ENCODE data around the gene UCK2. TPM values are rescaled to one million over a fixed set of nuclear protein-coding genes. Genes with fewer than 3 reads are reported as not detected.

UCK2 gene
- total RNA-seq, 4 donors from 2014 or later: 20.9 to 30.4 (median 29.2) TPM

DNA sequence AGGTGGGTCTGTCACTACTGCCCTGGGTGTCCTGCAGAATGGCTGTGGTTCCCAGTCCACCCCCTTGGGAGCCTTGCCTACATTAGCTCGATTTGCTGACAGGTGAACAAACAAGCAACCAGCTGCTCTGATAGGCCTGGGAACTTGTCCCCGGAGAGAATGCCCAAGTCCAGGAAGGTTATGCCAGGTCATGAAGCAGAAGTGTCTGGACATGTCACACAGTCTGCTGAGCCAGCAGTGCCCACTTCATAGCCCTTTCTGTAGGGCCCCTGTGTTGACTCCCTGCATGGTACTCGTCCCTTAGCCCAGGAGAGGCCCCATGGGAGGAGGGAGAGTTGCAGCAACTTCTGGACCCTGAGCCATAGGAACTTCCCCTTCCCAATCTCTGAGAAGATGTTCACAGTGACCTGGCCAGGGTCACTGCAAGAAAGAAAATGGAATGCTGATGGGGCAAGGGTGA is 31.0 kb downstream of the UCK2 start:
- Histone ChIP-seq H3K27ac (no peak overlapping the region), H3K9me3 (no peaks in the 10 kb centered on the region), H3K4me1 (peaks cover 0 to 11% (median 0%) of the 10 kb centered on the region in 3 donors), H3K4me3 (no peak overlapping the region), H3K27me3 (no peaks in the 10 kb centered on the region), H3K36me3 (no peaks in the 10 kb centered on the region)
- WGBS, 2 donors (ENCODE audit: low coverage in 1 of 2): no CpG with 5 or more reads among the region's 3 CpGs
- TF ChIP-seq POLR2A (IDR thresholded peaks at IDR 0.05) (no peak), EP300 (IDR thresholded peaks at IDR 0.05) (no peak), POLR2AphosphoS5 (IDR thresholded peaks at IDR 0.05) (no peak)
- TF ChIP-seq, protein P1, sequence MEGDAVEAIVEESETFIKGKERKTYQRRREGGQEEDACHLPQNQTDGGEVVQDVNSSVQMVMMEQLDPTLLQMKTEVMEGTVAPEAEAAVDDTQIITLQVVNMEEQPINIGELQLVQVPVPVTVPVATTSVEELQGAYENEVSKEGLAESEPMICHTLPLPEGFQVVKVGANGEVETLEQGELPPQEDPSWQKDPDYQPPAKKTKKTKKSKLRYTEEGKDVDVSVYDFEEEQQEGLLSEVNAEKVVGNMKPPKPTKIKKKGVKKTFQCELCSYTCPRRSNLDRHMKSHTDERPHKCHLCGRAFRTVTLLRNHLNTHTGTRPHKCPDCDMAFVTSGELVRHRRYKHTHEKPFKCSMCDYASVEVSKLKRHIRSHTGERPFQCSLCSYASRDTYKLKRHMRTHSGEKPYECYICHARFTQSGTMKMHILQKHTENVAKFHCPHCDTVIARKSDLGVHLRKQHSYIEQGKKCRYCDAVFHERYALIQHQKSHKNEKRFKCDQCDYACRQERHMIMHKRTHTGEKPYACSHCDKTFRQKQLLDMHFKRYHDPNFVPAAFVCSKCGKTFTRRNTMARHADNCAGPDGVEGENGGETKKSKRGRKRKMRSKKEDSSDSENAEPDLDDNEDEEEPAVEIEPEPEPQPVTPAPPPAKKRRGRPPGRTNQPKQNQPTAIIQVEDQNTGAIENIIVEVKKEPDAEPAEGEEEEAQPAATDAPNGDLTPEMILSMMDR (IDR thresholded peaks at IDR 0.05): no peak
- no peak for ATAC-seq

DNA sequence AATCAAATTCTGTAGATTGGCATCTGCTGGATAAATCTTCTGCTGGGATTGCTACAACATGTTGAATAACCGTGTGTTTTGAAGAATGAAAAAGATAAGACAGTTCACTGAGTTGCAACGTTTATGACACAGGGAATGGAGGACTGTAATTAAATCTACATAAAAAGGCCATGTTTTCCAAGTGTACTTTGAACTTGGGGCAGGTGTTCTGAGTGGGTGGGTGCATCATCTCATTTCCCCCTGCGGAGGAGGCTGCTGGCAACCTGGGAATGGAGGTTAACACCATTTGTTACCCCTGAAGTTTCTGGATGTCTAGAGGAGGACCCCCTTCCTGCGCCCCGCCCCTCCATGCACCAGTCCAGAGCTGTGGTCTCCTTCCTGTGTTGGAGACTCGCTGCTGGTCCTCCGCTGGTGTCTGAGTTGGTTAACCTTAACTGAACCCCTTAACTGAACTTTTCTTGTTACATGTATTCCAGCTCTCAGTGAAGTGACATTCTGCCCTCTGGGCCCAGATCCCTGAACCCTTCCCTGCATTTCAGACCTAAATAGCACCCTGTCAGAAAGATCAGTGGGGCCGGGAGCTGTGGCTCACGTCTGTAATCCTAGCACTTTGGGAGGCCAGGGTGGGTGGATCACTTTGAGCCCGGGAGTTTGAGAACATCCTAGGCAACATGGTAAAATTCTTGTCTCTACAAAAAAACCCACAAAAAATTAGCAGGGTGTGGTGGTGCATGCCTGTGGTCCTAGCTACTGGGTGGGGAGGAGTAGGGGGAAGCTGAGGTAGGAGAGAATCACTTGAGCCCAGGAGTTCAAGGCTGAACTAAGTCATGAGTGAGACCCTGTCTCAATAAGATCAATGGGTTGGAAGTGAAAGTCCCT is 31.8 kb downstream of the UCK2 start:
- Histone ChIP-seq H3K27ac (no peak overlapping the region), H3K4me1 (peaks cover 0 to 6% (median 0%) of the 10 kb centered on the region in 3 donors), H3K4me3 (no peak overlapping the region), H3K9me3 (no peaks in the 10 kb centered on the region), H3K36me3 (no peaks in the 10 kb centered on the region), H3K27me3 (no peaks in the 10 kb centered on the region)
- no peak for ATAC-seq
- TF ChIP-seq POLR2AphosphoS5 (IDR thresholded peaks at IDR 0.05): no peak
- TF ChIP-seq EP300 (IDR thresholded peaks at IDR 0.05): no peak
- TF ChIP-seq POLR2A (IDR thresholded peaks at IDR 0.05): no peak
- TF ChIP-seq, protein P1 (IDR thresholded peaks at IDR 0.05): no peak
- WGBS, 2 donors (ENCODE audit: low coverage in 1 of 2): 71 to 83% methylated on average over 2 to 6 of the region's 10 CpGs

- H3K36me3 ChIP-seq: no peaks in the 10 kb centered on the region
- no peak overlapping the region for H3K4me3 ChIP-seq
- H3K27ac ChIP-seq: no peak overlapping the region
- H3K9me3 ChIP-seq: no peaks in the 10 kb centered on the region
- WGBS, 2 donors (ENCODE audit: low coverage in 1 of 2): 83 to 100% methylated on average over 1 to 2 of the region's 2 CpGs
- peaks cover 0 to 5% (median 0%) of the 10 kb centered on the region in 3 donors for H3K4me1 ChIP-seq
- no peak for TF ChIP-seq POLR2A (IDR thresholded peaks at IDR 0.05)
- TF ChIP-seq EP300 (IDR thresholded peaks at IDR 0.05): no peak
- TF ChIP-seq, protein P1 (IDR thresholded peaks at IDR 0.05): no peak
- no peak for TF ChIP-seq POLR2AphosphoS5 (IDR thresholded peaks at IDR 0.05)
- ATAC-seq: no peak
- no peaks in the 10 kb centered on the region for H3K27me3 ChIP-seq
These were observed 32.7 kb downstream of the UCK2 start for GRCh38 chr1:165860065-165860464.

GRCh38 chr1:165861911-165862310 is 34.5 kb downstream of the UCK2 start:
- TF ChIP-seq POLR2AphosphoS5 (IDR thresholded peaks at IDR 0.05) (no peak), POLR2A (IDR thresholded peaks at IDR 0.05) (no peak)
- TF ChIP-seq, protein P1 (IDR thresholded peaks at IDR 0.05): no peak
- no peaks in the 10 kb centered on the region for H3K9me3 ChIP-seq
- H3K27me3 ChIP-seq: no peaks in the 10 kb centered on the region
- no peak overlapping the region for H3K27ac ChIP-seq
- H3K4me3 ChIP-seq: no peak overlapping the region
- no peak for ATAC-seq
- H3K36me3 ChIP-seq: no peaks in the 10 kb centered on the region
- WGBS, 2 donors (ENCODE audit: low coverage in 1 of 2): 66 to 73% methylated on average over 5 of the region's 5 CpGs
- H3K4me1 ChIP-seq: peaks cover 0 to 5% (median 0%) of the 10 kb centered on the region in 3 donors

GRCh38 chr1:165862448-165862847 is 35.0 kb downstream of the UCK2 start:
- no peak overlapping the region for H3K4me3 ChIP-seq
- 47 to 78% methylated on average over 3 to 4 of the region's 5 CpGs for WGBS, 2 donors (ENCODE audit: low coverage in 1 of 2)
- peaks cover 0 to 5% (median 0%) of the 10 kb centered on the region in 3 donors for H3K4me1 ChIP-seq
- H3K9me3 ChIP-seq: no peaks in the 10 kb centered on the region
- H3K36me3 ChIP-seq: no peaks in the 10 kb centered on the region
- H3K27me3 ChIP-seq: no peaks in the 10 kb centered on the region
- ATAC-seq: no peak
- no peak overlapping the region for H3K27ac ChIP-seq
- TF ChIP-seq POLR2A (IDR thresholded peaks at IDR 0.05): no peak
- TF ChIP-seq, protein P1 (IDR thresholded peaks at IDR 0.05): no peak
- TF ChIP-seq POLR2AphosphoS5 (IDR thresholded peaks at IDR 0.05): no peak
- TF ChIP-seq EP300 (IDR thresholded peaks at IDR 0.05): no peak
